B cell (primary cell): ENCODE data around the gene ATP9B. TPM values are rescaled to one million over a fixed set of nuclear protein-coding genes. Genes with fewer than 3 reads are reported as not detected.

Source experiments
- ATAC-seq: fragments of 200-7000 bp; cut with Tn5 transposase; one replicate; pipeline ENCODE4 v1.10.0; 2021; ENCODE audit warnings: low read depth, mild to moderate bottlenecking, moderate number of reproducible peaks, moderate library complexity
- CTCF ChIA-PET: fragments of 350-600 bp; sonication (Branson Sonifier 250); formaldehyde crosslinking; loops from one replicate; lab custom pipeline; 2021; ENCODE audit warnings: antibody characterized with exemption, inconsistent platforms; lab: Charles Lee
- POLR2A ChIA-PET: fragments of 350-600 bp; sonication (Branson Sonifier 250); formaldehyde crosslinking; loops from one replicate; lab custom pipeline; 2021; ENCODE audit warnings: antibody characterized with exemption; lab: Charles Lee
- DNase-seq: peaks from one replicate; pipeline ENCODE4 v3.0.0; 2013
- H2AFZ ChIP-seq: 2 replicates; pipeline ENCODE4 v1.6.1; 2012; ENCODE audit warnings: mild to moderate bottlenecking, low read depth, low read length; ENCODE audit not compliant: insufficient read depth, poor library complexity, severe bottlenecking
- H3K27ac ChIP-seq, 2 donors: 1 replicate in 1 of 2; 2 replicates in 1 of 2; pipeline ENCODE4 v1.5.1; 2012 to 2013; ENCODE audit warnings: low read length in 2 of 2, mild to moderate bottlenecking in 2 of 2, moderate library complexity in 1 of 2
- H3K27me3 ChIP-seq, 4 experiments: fragments of 200-600 bp in 1 of 4; sonication (generic) in 1 of 4; replicated peaks in 1 of 4; 1 replicate in 2 of 4; 2 replicates in 2 of 4; pipeline versions ENCODE4 v1.6.1 to v1.7.0; 2013 to 2016; ENCODE audit warnings: low read length in 3 of 4, mild to moderate bottlenecking in 2 of 4, mixed read lengths in 1 of 4, moderate library complexity in 1 of 4; ENCODE audit not compliant: insufficient read depth in 4 of 4, control insufficient read depth in 3 of 4; ENCODE audit errors: control extremely low read depth in 1 of 4
- H3K36me3 ChIP-seq, 2 experiments: replicated peaks in 1 of 2; 1 replicate in 1 of 2; 2 replicates in 1 of 2; pipeline versions ENCODE4 v1.6.1 to v1.7.1; 2013; ENCODE audit warnings: low read length in 1 of 2; ENCODE audit not compliant: insufficient read depth in 2 of 2, control insufficient read depth in 1 of 2; ENCODE audit errors: control extremely low read depth in 1 of 2, extremely low read depth in 1 of 2
- H3K4me1 ChIP-seq, 2 donors: fragments of 200-600 bp in 1 of 2; sonication (generic) in 1 of 2; 1 replicate in 1 of 2; 2 replicates in 1 of 2; pipeline versions ENCODE4 v1.5.1 to v1.6.1; 2013 to 2017; ENCODE audit warnings: low read length in 2 of 2; ENCODE audit not compliant: control insufficient read depth in 2 of 2, insufficient read depth in 2 of 2
- H3K4me2 ChIP-seq: replicated peaks from 2 replicates; pipeline ENCODE3; 2012; ENCODE audit warnings: mild to moderate bottlenecking, low read depth, low read length; ENCODE audit not compliant: poor library complexity, severe bottlenecking
- H3K4me3 ChIP-seq, 5 experiments: fragments of 200-600 bp in 1 of 5; sonication (generic) in 1 of 5; 1 replicate in 3 of 5; 2 replicates in 2 of 5; pipeline versions ENCODE4 v1.5.1 to v1.7.0; 2011 to 2016; ENCODE audit warnings: low read length in 4 of 5, mild to moderate bottlenecking in 4 of 5, low read depth in 2 of 5, control low read depth in 1 of 5, moderate library complexity in 1 of 5; ENCODE audit not compliant: insufficient read depth in 1 of 5; ENCODE audit errors: control extremely low read depth in 1 of 5, extremely low read depth in 1 of 5
- H3K79me2 ChIP-seq: fragments of 200-600 bp; sonication (generic); one replicate; pipeline ENCODE4 v1.6.0; 2016; ENCODE audit warnings: low read length; ENCODE audit not compliant: control insufficient read depth, insufficient read depth
- H3K9ac ChIP-seq: fragments of 200-600 bp; sonication (generic); 2 replicates; pipeline ENCODE4 v1.6.1; 2017; ENCODE audit warnings: mild to moderate bottlenecking, low read length, moderate library complexity
- H3K9me3 ChIP-seq, 3 donors: one replicate each; pipeline versions ENCODE4 v1.6.1 to v1.7.1; 2013; ENCODE audit warnings: low read length in 2 of 3; ENCODE audit not compliant: control insufficient read depth in 2 of 3, insufficient read depth in 1 of 3; ENCODE audit errors: control extremely low read depth in 1 of 3
- H4K20me1 ChIP-seq: 2 replicates; pipeline ENCODE4 v1.6.0; 2012; ENCODE audit warnings: mild to moderate bottlenecking, low read length; ENCODE audit not compliant: insufficient read depth, control insufficient read depth, poor library complexity, severe bottlenecking
- H3K27ac Mint-ChIP-seq: one replicate; pipeline ENCODE4 v1.8.0; 2021; ENCODE audit warnings: mixed read lengths
- H3K27me3 Mint-ChIP-seq: one replicate; pipeline ENCODE4 v1.8.0; 2021; ENCODE audit warnings: mixed read lengths
- H3K4me1 Mint-ChIP-seq: one replicate; pipeline ENCODE4 v1.8.0; 2021; ENCODE audit warnings: mixed read lengths
- H3K4me3 Mint-ChIP-seq: one replicate; pipeline ENCODE4 v1.8.0; 2021; ENCODE audit warnings: mixed read lengths
- H3K9me3 Mint-ChIP-seq: one replicate; pipeline ENCODE4 v1.8.0; 2022; ENCODE audit warnings: mixed read lengths; ENCODE audit not compliant: insufficient read depth
- CTCF ChIP-seq: fragments of 200-600 bp; IDR thresholded peaks from one replicate; pipeline ENCODE4 v1.8.0; 2022; ENCODE audit warnings: antibody characterized with exemption, mild to moderate bottlenecking
- EZH2 ChIP-seq: IDR thresholded peaks from 2 replicates; pipeline ENCODE4 v1.6.1; 2012; ENCODE audit warnings: borderline replicate concordance, low read depth, mild to moderate bottlenecking, moderate library complexity, low read length; ENCODE audit not compliant: insufficient read depth, poor library complexity, severe bottlenecking
- WGBS: methylation state at CpG from one replicate; pipeline ENCODE4 v1.1.5; 2013; ENCODE audit warnings: missing lambda C conversion rate; ENCODE audit not compliant: insufficient coverage; 5-methylcytosine and 5-hydroxymethylcytosine counted together
- intact Hi-C: fragments of 100-400 bp; cut with micrococcal nuclease; formaldehyde crosslinking; loops from one replicate; pipeline ENCODE4 v1.10.0; 2022
- polyA plus RNA-seq: library from polyadenylated mRNA; depleted of rRNA; stranded (reverse); fragments of >200 nt; gene quantifications from 2 replicates; pipeline ENCODE4 v1.2.3, GENCODE V29; 2012
- total RNA-seq, 2 donors: library from RNA; stranded (reverse); fragments of 120-200 nt in 1 of 2; gene quantifications; 1 replicate in 1 of 2; 2 replicates in 1 of 2; pipeline versions ENCODE4 v1.2.3 to v1.2.4, GENCODE V29; 2013 to 2022

The ATP9B gene
- total and polyA plus RNA-seq, 2 donors (not counting 1 experiment from before 2014, with no cell fraction given), result 34.3 to 71.7 TPM

- Histone ChIP-seq H3K27me3 (no peaks in the 10 kb centered on the region), H3K4me2 (no peak overlapping the region), H3K79me2 (peaks cover 100% of the 10 kb centered on the region), H3K4me1 (peaks cover 0 to 4% of the 10 kb centered on the region in 2 donors), H3K9ac (no peak overlapping the region), H3K9me3 (no peaks in the 10 kb centered on the region), H2AFZ (no peak overlapping the region), H3K4me3 (no peak overlapping the region), H3K27ac (no peak overlapping the region), H3K36me3 (peaks cover 0 to 37% of the 10 kb centered on the region in 2 experiments), H4K20me1 (peaks cover 100% of the 10 kb centered on the region)
- H3K4me1 Mint-ChIP-seq, result peaks cover 37% of the 10 kb centered on the region
- TF ChIP-seq EZH2 (no peak), CTCF (no peak)
- ChIA-PET POLR2A (interaction anchor here (0.7 kb wide), 1 partner anchor 9 kb away, joined by 3 read pairs; no protein-coding TSS in a partner anchor), CTCF (interaction anchor here (0.8 to 1.2 kb wide), 2 partner anchors 8 to 32 kb away, joined by 3 read pairs; no protein-coding TSS in a partner anchor)
- no peak overlapping the region for H3K27ac Mint-ChIP-seq
- WGBS, result 93% methylated on average over 24 of the region's 29 CpGs
- no peak overlapping the region for H3K4me3 Mint-ChIP-seq
- intact Hi-C loops, result no loop called here
- H3K27me3 Mint-ChIP-seq, result no peaks in the 10 kb centered on the region
- DNase-seq, result no peak
- ATAC-seq, result no peak
- H3K9me3 Mint-ChIP-seq, result no peaks in the 10 kb centered on the region
These were observed 358.4 kb downstream of the ATP9B start for GRCh38 chr18:79427368-79428225.

Other genes with a start within 250 kb of the ATP9B start
- not detected in 2 replicates for gene SALL3, start 89.6 kb upstream of the ATP9B start, total RNA-seq
- gene SALL3, start 89.6 kb upstream of the ATP9B start, polyA plus RNA-seq, result not detected in 2 replicates